Measurements from ENCODE around the gene LAMA1. TPM values are rescaled to one million over a fixed set of nuclear protein-coding genes. Genes with fewer than 3 reads are reported as not detected.

LAMA1 gene
- total and polyA plus RNA-seq, 10 of the 15 experiments (the other 5 are each of a cell fraction or from before 2014, with no cell fraction given), result under 0.01 to 1.9 (median 0.06) TPM; not detected in 6

- no peak for TF ChIP-seq PBX3 (IDR thresholded peaks at IDR 0.05; ENCODE audit: insufficient replicate concordance, low read depth, low read length)
- TF ChIP-seq EP300 (IDR thresholded peaks at IDR 0.05; ENCODE audit: borderline replicate concordance in 1 of 2, control insufficient read depth in 1 of 2, low read depth in 2 of 2, low read length in 2 of 2), result no peak
- TF ChIP-seq RFX5 (IDR thresholded peaks at IDR 0.05; ENCODE audit: low read depth, low read length), result no peak
- TF ChIP-seq NBN (IDR thresholded peaks at IDR 0.05), result no peak
These were observed 177.1 kb downstream of the LAMA1 start (continued) for GRCh38 chr18:6940451-6940850.

DNA sequence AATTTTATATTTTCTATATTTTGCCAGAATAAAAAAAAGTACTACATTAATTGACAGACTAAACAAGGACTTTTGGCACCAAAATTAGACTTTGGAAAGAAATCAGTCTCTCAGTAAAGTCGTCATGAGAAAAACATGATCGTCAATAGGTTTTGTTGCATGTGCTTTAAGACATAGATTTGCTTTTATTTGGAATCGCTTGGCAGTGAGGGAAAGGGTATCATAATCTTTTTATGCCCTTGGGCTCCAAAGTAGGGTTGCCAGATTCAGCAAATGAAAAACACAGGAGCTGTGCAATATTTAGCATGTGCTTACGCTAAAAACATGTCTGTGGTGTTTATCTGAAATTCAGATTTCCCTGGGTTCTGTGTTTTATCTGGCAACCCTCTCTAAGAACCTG is 177.6 kb downstream of the LAMA1 start:
- POLR2A ChIA-PET, result no interaction called here
- no peaks in the 10 kb centered on the region for H3K4me1 ChIP-seq (ENCODE audit: control insufficient read depth, insufficient read depth, low read length)
- H3K27me3 ChIP-seq (replicated peaks in 1 of 2; ENCODE audit: control insufficient read depth in 2 of 2, insufficient read depth in 2 of 2, low read length in 1 of 2), result peaks cover 0 to 1% of the 10 kb centered on the region in 2 experiments; a peak in 1 of 4 replicates
- no peak overlapping the region for H3K4me3 ChIP-seq
- RAD21 ChIA-PET (ENCODE audit: unreplicated experiment), result no interaction called here
- DNase-seq (ENCODE audit: low read depth, low spot score), result no peak
- FAIRE-seq, result no peak
- H3K4me2 ChIP-seq (ENCODE audit: control insufficient read depth, insufficient read depth), result no peak overlapping the region
- H3K79me2 ChIP-seq (ENCODE audit: control insufficient read depth, insufficient read depth, low read length), result no peaks in the 10 kb centered on the region
- H2AFZ ChIP-seq (ENCODE audit: control insufficient read depth, low read depth, low read length), result no peak overlapping the region
- SMC1A ChIA-PET (ENCODE audit: uncharacterized antibody, unreplicated experiment), result no interaction called here
- H3K36me3 ChIP-seq (ENCODE audit: control insufficient read depth in 2 of 2, insufficient read depth in 2 of 2, low read length in 1 of 2), result no peaks in the 10 kb centered on the region
- no peak overlapping the region for H3K9ac ChIP-seq (ENCODE audit: control insufficient read depth, insufficient read depth, low read length)
- intact Hi-C loops (cut with micrococcal nuclease; ENCODE audit: unreplicated experiment), result no loop called here
- no peaks in the 10 kb centered on the region for H4K20me1 ChIP-seq (ENCODE audit: control insufficient read depth, insufficient read depth)
- TF ChIP-seq PKNOX1 (IDR thresholded peaks at IDR 0.05), result no peak
- TF ChIP-seq, protein P1, sequence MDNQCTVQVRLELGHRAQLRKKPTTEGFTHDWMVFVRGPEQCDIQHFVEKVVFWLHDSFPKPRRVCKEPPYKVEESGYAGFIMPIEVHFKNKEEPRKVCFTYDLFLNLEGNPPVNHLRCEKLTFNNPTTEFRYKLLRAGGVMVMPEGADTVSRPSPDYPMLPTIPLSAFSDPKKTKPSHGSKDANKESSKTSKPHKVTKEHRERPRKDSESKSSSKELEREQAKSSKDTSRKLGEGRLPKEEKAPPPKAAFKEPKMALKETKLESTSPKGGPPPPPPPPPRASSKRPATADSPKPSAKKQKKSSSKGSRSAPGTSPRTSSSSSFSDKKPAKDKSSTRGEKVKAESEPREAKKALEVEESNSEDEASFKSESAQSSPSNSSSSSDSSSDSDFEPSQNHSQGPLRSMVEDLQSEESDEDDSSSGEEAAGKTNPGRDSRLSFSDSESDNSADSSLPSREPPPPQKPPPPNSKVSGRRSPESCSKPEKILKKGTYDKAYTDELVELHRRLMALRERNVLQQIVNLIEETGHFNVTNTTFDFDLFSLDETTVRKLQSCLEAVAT (IDR thresholded peaks at IDR 0.05), result no peak
- no peak for TF ChIP-seq RCOR1 (conservative IDR thresholded peaks at IDR 0.05; ENCODE audit: low read depth, low read length)
- TF ChIP-seq SP1 (IDR thresholded peaks at IDR 0.05; ENCODE audit: low read depth, low read length), result no peak
- no peak for TF ChIP-seq STAT3 (IDR thresholded peaks at IDR 0.05; ENCODE audit: low read depth, low read length)
- no peak for TF ChIP-seq PBX3 (IDR thresholded peaks at IDR 0.05; ENCODE audit: insufficient replicate concordance, low read depth, low read length)
- no peak for TF ChIP-seq EZH2 (IDR thresholded peaks at IDR 0.05; ENCODE audit: borderline replicate concordance, control insufficient read depth, low read depth, low read length)
- TF ChIP-seq POLR2AphosphoS5 (IDR thresholded peaks at IDR 0.05; ENCODE audit: low read length), result no peak
- TF ChIP-seq, protein P2, sequence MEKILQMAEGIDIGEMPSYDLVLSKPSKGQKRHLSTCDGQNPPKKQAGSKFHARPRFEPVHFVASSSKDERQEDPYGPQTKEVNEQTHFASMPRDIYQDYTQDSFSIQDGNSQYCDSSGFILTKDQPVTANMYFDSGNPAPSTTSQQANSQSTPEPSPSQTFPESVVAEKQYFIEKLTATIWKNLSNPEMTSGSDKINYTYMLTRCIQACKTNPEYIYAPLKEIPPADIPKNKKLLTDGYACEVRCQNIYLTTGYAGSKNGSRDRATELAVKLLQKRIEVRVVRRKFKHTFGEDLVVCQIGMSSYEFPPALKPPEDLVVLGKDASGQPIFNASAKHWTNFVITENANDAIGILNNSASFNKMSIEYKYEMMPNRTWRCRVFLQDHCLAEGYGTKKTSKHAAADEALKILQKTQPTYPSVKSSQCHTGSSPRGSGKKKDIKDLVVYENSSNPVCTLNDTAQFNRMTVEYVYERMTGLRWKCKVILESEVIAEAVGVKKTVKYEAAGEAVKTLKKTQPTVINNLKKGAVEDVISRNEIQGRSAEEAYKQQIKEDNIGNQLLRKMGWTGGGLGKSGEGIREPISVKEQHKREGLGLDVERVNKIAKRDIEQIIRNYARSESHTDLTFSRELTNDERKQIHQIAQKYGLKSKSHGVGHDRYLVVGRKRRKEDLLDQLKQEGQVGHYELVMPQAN (conservative IDR thresholded peaks at IDR 0.05), result no peak
- no peak for TF ChIP-seq CHD2 (IDR thresholded peaks at IDR 0.05; ENCODE audit: borderline replicate concordance, low read depth, low read length)
- TF ChIP-seq CREB1 (IDR thresholded peaks at IDR 0.05; ENCODE audit: low read depth), result no peak
- TF ChIP-seq HDAC2 (IDR thresholded peaks at IDR 0.05), result no peak
- WGBS (ENCODE audit: insufficient coverage, insufficient replicate concordance, low lambda C conversion rate, missing lambda C conversion rate), result 27% methylated on average over 4 of the region's 4 CpGs
- CTCF ChIA-PET, result interaction anchor here (0.7 kb wide), 1 partner anchor 925 kb away, joined by 3 read pairs; no protein-coding TSS in a partner anchor
- BruUV-seq (replicated peaks), result no TSS peak
- in situ Hi-C loops (cut with MboI), result loop anchor here (25.0 kb wide), 1 partner anchor 1997 kb away; no protein-coding TSS in a partner anchor
- no peaks in the 10 kb centered on the region for H3K9me3 ChIP-seq (replicated peaks; ENCODE audit: control insufficient read depth, insufficient read depth, low read length)
- H3K27ac ChIP-seq (ENCODE audit: control insufficient read depth, insufficient read depth), result no peak overlapping the region
- no peak for ATAC-seq

Measured in GM12878 (cell line).